PC-3 (cell line): Measurements from ENCODE around the gene SLC24A3. TPM values are rescaled to one million over a fixed set of nuclear protein-coding genes. Genes with fewer than 3 reads are reported as not detected.

Experiments
- ATAC-seq: fragments of 200-7000 bp; cut with Tn5 transposase; 2 replicates; pipeline ENCODE4 v1.9.1; 2020; ENCODE audit warnings: mild to moderate bottlenecking, moderate library complexity
- BruUV-seq: library from RNA; stranded (reverse); fragments of 400-500 nt; replicated peaks from 2 replicates; lab custom pipeline; 2021; lab: Mats Ljungman, UMichigan
- CTCF ChIA-PET: fragments of 300-600 bp; sonication (Branson Sonifier 250); formaldehyde crosslinking; loops from one replicate; lab custom pipeline; 2022; ENCODE audit warnings: antibody characterized with exemption; lab: Charles Lee
- POLR2A ChIA-PET: fragments of 300-600 bp; sonication (Branson Sonifier 250); formaldehyde crosslinking; loops from one replicate; lab custom pipeline; 2022; ENCODE audit warnings: antibody characterized with exemption; ENCODE audit not compliant: unreplicated experiment; lab: Charles Lee
- DNase-seq: peaks from one replicate; pipeline ENCODE4 v3.0.0-alpha.2; 2015
- H2AFZ ChIP-seq: fragments of 300-600 bp; sonication (generic); 2 replicates; pipeline ENCODE4 v1.6.0; 2016; ENCODE audit warnings: antibody characterized with exemption, low read length
- H3F3A ChIP-seq: fragments of 300-600 bp; sonication (generic); one replicate; pipeline ENCODE4 v1.6.0; 2017; ENCODE audit warnings: antibody characterized with exemption, low read length, control low read depth, mild to moderate bottlenecking; ENCODE audit not compliant: unreplicated experiment
- H3K27ac ChIP-seq: fragments of 300-600 bp; sonication (generic); 2 replicates; pipeline ENCODE4 v1.5.1; 2016; ENCODE audit warnings: mild to moderate bottlenecking, low read length
- H3K27me3 ChIP-seq: fragments of 300-600 bp; sonication (generic); 2 replicates; pipeline ENCODE4 v1.6.1; 2016; ENCODE audit warnings: low read length, mixed read lengths
- H3K36me3 ChIP-seq: fragments of 300-600 bp; sonication (generic); 2 replicates; pipeline ENCODE4 v1.6.1; 2016; ENCODE audit warnings: low read depth, mixed run types, low read length, mixed read lengths
- H3K4me1 ChIP-seq: fragments of 300-600 bp; sonication (generic); 2 replicates; pipeline ENCODE4 v1.5.1; 2016; ENCODE audit warnings: low read length; ENCODE audit not compliant: insufficient read depth
- H3K4me2 ChIP-seq: fragments of 300-600 bp; sonication (generic); 2 replicates; pipeline ENCODE4 v1.6.0; 2016; ENCODE audit warnings: low read length
- H3K4me3 ChIP-seq: fragments of 300-600 bp; sonication (generic); 2 replicates; pipeline ENCODE4 v1.5.1; 2016; ENCODE audit warnings: mild to moderate bottlenecking, low read length, mixed read lengths
- H3K79me2 ChIP-seq: fragments of 300-600 bp; sonication (generic); 2 replicates; pipeline ENCODE4 v1.6.1; 2017; ENCODE audit warnings: low read length, mixed read lengths
- H3K9ac ChIP-seq: fragments of 300-600 bp; sonication (generic); 2 replicates; pipeline ENCODE4 v1.6.0; 2016; ENCODE audit warnings: mild to moderate bottlenecking, low read length
- H3K9me2 ChIP-seq: fragments of 300-600 bp; sonication (generic); replicated peaks from 2 replicates; pipeline ENCODE4 v1.6.1; 2016; ENCODE audit warnings: mixed run types, low read length, mixed read lengths
- H3K9me3 ChIP-seq: fragments of 300-600 bp; sonication (generic); 2 replicates; pipeline ENCODE4 v1.6.1; 2016; ENCODE audit warnings: low read length, mixed read lengths
- H4K20me1 ChIP-seq: fragments of 300-600 bp; sonication (generic); 2 replicates; pipeline ENCODE4 v1.6.1; 2016; ENCODE audit warnings: low read length, mixed read lengths
- EZH2 ChIP-seq: fragments of 300-600 bp; sonication (generic); IDR thresholded peaks from one replicate; pipeline ENCODE4 v1.6.1; 2017; ENCODE audit warnings: antibody characterized with exemption, mild to moderate bottlenecking, low read length; ENCODE audit not compliant: unreplicated experiment
- EZH2phosphoT487 ChIP-seq: fragments of 300-600 bp; sonication (generic); IDR thresholded peaks from 2 replicates; pipeline ENCODE4 v1.6.1; 2018; ENCODE audit warnings: mild to moderate bottlenecking, antibody characterized with exemption, low read length, borderline replicate concordance
- intact Hi-C: fragments of 100-400 bp; cut with micrococcal nuclease; formaldehyde crosslinking; loops from 2 replicates; pipeline ENCODE4 v1.9.0; 2023
- total RNA-seq: library from RNA; depleted of rRNA; stranded (reverse); fragments of >200 nt; gene quantifications from 2 replicates; pipeline ENCODE4 v1.2.3, GENCODE V29; 2014
- TF ChIP-seq, protein P1 (sequence below): fragments of 300-600 bp; sonication (generic); conservative IDR thresholded peaks from 2 replicates; pipeline ENCODE4 v1.5.1; 2017; ENCODE audit warnings: antibody characterized with exemption, low read depth, mild to moderate bottlenecking, low read length

SLC24A3 gene
- total RNA-seq, 1 experiment from 2014 or later: 0.11 TPM

GRCh38 chr20:19679900-19680495, 467.6 kb downstream of the SLC24A3 start:
- intact Hi-C loops: no loop called here
- Histone ChIP-seq H3K27ac (no peak overlapping the region), H3K36me3 (no peaks in the 10 kb centered on the region), H3K4me3 (no peak overlapping the region), H3K4me2 (no peak overlapping the region), H3K4me1 (no peaks in the 10 kb centered on the region), H3K9me3 (no peaks in the 10 kb centered on the region), H3K79me2 (no peaks in the 10 kb centered on the region), H3K9me2 (no peaks in the 10 kb centered on the region), H3K9ac (no peak overlapping the region), H2AFZ (no peak overlapping the region), H4K20me1 (no peaks in the 10 kb centered on the region), H3K27me3 (no peaks in the 10 kb centered on the region), H3F3A (no peaks in the 10 kb centered on the region)
- ChIA-PET CTCF (no interaction called here), POLR2A (no interaction called here)
- ATAC-seq (no peak), DNase-seq (no peak)
- TF ChIP-seq, protein P1, sequence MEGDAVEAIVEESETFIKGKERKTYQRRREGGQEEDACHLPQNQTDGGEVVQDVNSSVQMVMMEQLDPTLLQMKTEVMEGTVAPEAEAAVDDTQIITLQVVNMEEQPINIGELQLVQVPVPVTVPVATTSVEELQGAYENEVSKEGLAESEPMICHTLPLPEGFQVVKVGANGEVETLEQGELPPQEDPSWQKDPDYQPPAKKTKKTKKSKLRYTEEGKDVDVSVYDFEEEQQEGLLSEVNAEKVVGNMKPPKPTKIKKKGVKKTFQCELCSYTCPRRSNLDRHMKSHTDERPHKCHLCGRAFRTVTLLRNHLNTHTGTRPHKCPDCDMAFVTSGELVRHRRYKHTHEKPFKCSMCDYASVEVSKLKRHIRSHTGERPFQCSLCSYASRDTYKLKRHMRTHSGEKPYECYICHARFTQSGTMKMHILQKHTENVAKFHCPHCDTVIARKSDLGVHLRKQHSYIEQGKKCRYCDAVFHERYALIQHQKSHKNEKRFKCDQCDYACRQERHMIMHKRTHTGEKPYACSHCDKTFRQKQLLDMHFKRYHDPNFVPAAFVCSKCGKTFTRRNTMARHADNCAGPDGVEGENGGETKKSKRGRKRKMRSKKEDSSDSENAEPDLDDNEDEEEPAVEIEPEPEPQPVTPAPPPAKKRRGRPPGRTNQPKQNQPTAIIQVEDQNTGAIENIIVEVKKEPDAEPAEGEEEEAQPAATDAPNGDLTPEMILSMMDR: no peak
- TF ChIP-seq EZH2 (no peak), EZH2phosphoT487 (no peak)
- BruUV-seq: no TSS peak

DNA sequence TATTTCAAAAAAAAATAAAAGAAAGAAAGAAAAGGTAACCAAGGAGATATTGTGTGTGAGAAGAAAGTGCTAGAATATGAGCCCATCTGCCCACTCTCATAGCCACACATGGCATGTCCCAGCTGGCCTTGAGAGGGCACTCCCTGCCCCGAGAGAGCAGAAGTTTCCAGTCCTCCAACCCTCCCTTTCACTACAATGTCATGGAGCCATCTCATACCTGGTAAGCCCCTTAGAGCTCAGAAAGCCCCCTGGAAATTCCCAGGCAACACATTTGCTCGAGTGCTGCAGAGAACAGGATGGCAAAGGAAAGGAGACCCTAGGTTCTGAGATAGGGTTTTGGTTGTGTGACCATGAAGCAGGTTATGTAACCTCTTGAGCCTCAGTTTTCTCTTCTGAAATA, 469.8 kb downstream of the SLC24A3 start:
- no peaks in the 10 kb centered on the region for H4K20me1 ChIP-seq
- ATAC-seq: no peak
- no peak for DNase-seq
- no peaks in the 10 kb centered on the region for H3K27me3 ChIP-seq
- no peak overlapping the region for H3K9ac ChIP-seq
- POLR2A ChIA-PET: no interaction called here
- TF ChIP-seq EZH2phosphoT487: no peak
- TF ChIP-seq, protein P1: no peak
- TF ChIP-seq EZH2: no peak
- H3K4me3 ChIP-seq: no peak overlapping the region
- H3K27ac ChIP-seq: no peak overlapping the region
- no peaks in the 10 kb centered on the region for H3K9me3 ChIP-seq
- intact Hi-C loops: no loop called here
- BruUV-seq: no TSS peak
- H3K79me2 ChIP-seq: no peaks in the 10 kb centered on the region
- H2AFZ ChIP-seq: no peak overlapping the region
- H3K36me3 ChIP-seq: no peaks in the 10 kb centered on the region
- CTCF ChIA-PET: no interaction called here
- H3K4me1 ChIP-seq: no peaks in the 10 kb centered on the region
- no peaks in the 10 kb centered on the region for H3K9me2 ChIP-seq
- no peaks in the 10 kb centered on the region for H3F3A ChIP-seq
- no peak overlapping the region for H3K4me2 ChIP-seq

- Histone ChIP-seq H2AFZ (no peak overlapping the region), H3K9me2 (no peaks in the 10 kb centered on the region), H3K9ac (no peak overlapping the region), H3K4me1 (peaks cover 3% of the 10 kb centered on the region; the same call in 1 of the 2 replicates), H4K20me1 (no peaks in the 10 kb centered on the region), H3F3A (no peaks in the 10 kb centered on the region), H3K27ac (no peak overlapping the region), H3K4me2 (no peak overlapping the region), H3K9me3 (no peaks in the 10 kb centered on the region), H3K79me2 (no peaks in the 10 kb centered on the region), H3K36me3 (no peaks in the 10 kb centered on the region), H3K27me3 (no peaks in the 10 kb centered on the region), H3K4me3 (no peak overlapping the region)
- no TSS peak for BruUV-seq
- intact Hi-C loops: no loop called here
- POLR2A ChIA-PET: no interaction called here
- DNase-seq (no peak), ATAC-seq (no peak)
- CTCF ChIA-PET: no interaction called here
- TF ChIP-seq EZH2phosphoT487 (no peak), EZH2 (no peak)
- TF ChIP-seq, protein P1: no peak
These were observed 470.7 kb downstream of the SLC24A3 start for GRCh38 chr20:19683188-19683587.
